Stomach smooth muscle (tissue), 2 donors: ENCODE data around the gene ZNF423.
A peak's percentile ranks its signal among the peaks of the same experiment; 100 is the strongest.

Experiments
- H3K27ac ChIP-seq: one replicate; pipeline ENCODE4 v1.7.0; 2013; ENCODE audit warnings: mild to moderate bottlenecking, low read length, inconsistent platforms
- H3K27me3 ChIP-seq, 2 donors: one replicate each; pipeline ENCODE4 v1.7.0; 2013; ENCODE audit warnings: low read length in 2 of 2; ENCODE audit not compliant: insufficient read depth in 2 of 2, control insufficient read depth in 1 of 2
- H3K36me3 ChIP-seq, 2 donors: one replicate each; pipeline ENCODE4 v1.7.0; 2013; ENCODE audit warnings: low read length in 2 of 2; ENCODE audit not compliant: control insufficient read depth in 2 of 2, insufficient read depth in 2 of 2
- H3K4me1 ChIP-seq: one replicate; pipeline ENCODE4 v1.7.0; 2013; ENCODE audit warnings: low read length; ENCODE audit not compliant: control insufficient read depth, insufficient read depth
- H3K4me3 ChIP-seq, 2 donors: one replicate each; pipeline ENCODE4 v1.7.0; 2013; ENCODE audit warnings: low read length in 2 of 2
- H3K9ac ChIP-seq, 2 donors: one replicate each; pipeline ENCODE4 v1.7.0; 2013; ENCODE audit warnings: low read length in 2 of 2, mild to moderate bottlenecking in 1 of 2
- H3K9me3 ChIP-seq, 2 donors: one replicate each; pipeline ENCODE4 v1.7.0; 2013; ENCODE audit warnings: low read length in 2 of 2; ENCODE audit not compliant: control insufficient read depth in 2 of 2
- donor health status: healthy.
- donor health status: Pancreatic carcinoma.

ZNF423 gene

GRCh38 chr16:49767998-49768397, 87.9 kb downstream of the ZNF423 start:
- H3K27me3 ChIP-seq, result no peaks in the 10 kb centered on the region

GRCh38 chr16:49767414-49767813, 88.5 kb downstream of the ZNF423 start:
- H3K4me1 ChIP-seq, result no peaks in the 10 kb centered on the region
- no peak overlapping the region for H3K4me3 ChIP-seq

More at GRCh38 chr16:49767998-49768397, 87.9 kb downstream of the ZNF423 start:
- Histone ChIP-seq H3K4me1 (no peaks in the 10 kb centered on the region), H3K36me3 (no peaks in the 10 kb centered on the region), H3K27ac (no peak overlapping the region), H3K4me3 (no peak overlapping the region), H3K9me3 (no peaks in the 10 kb centered on the region), H3K9ac (no peak overlapping the region)

GRCh38 chr16:49766225-49766624, 89.7 kb downstream of the ZNF423 start:
- Histone ChIP-seq H3K4me3 (no peak overlapping the region), H3K9me3 (no peaks in the 10 kb centered on the region), H3K27ac (no peak overlapping the region), H3K27me3 (no peaks in the 10 kb centered on the region), H3K36me3 (no peaks in the 10 kb centered on the region), H3K4me1 (no peaks in the 10 kb centered on the region), H3K9ac (no peak overlapping the region)

More at GRCh38 chr16:49767414-49767813, 88.5 kb downstream of the ZNF423 start:
- H3K27ac ChIP-seq, result no peak overlapping the region
- no peak overlapping the region for H3K9ac ChIP-seq
- no peaks in the 10 kb centered on the region for H3K36me3 ChIP-seq
- no peaks in the 10 kb centered on the region for H3K27me3 ChIP-seq
- H3K9me3 ChIP-seq, result no peaks in the 10 kb centered on the region

GRCh38 chr16:49763826-49764225, 92.1 kb downstream of the ZNF423 start:
- no peaks in the 10 kb centered on the region for H3K4me1 ChIP-seq

GRCh38 chr16:49760815-49761214, 95.1 kb downstream of the ZNF423 start:
- Histone ChIP-seq H3K4me3 (no peak overlapping the region), H3K9me3 (no peaks in the 10 kb centered on the region), H3K4me1 (no peaks in the 10 kb centered on the region), H3K27ac (no peak overlapping the region), H3K36me3 (no peaks in the 10 kb centered on the region), H3K9ac (no peak overlapping the region), H3K27me3 (no peaks in the 10 kb centered on the region)

More at GRCh38 chr16:49763826-49764225, 92.1 kb downstream of the ZNF423 start:
- Histone ChIP-seq H3K9ac (no peak overlapping the region), H3K4me3 (no peak overlapping the region), H3K27me3 (no peaks in the 10 kb centered on the region), H3K27ac (no peak overlapping the region), H3K36me3 (no peaks in the 10 kb centered on the region), H3K9me3 (no peaks in the 10 kb centered on the region)

- Histone ChIP-seq H3K36me3 (no peaks in the 10 kb centered on the region), H3K9ac (no peak overlapping the region), H3K9me3 (no peaks in the 10 kb centered on the region), H3K4me1 (peaks cover 11% of the 10 kb centered on the region), H3K27me3 (peaks cover 0 to 2% of the 10 kb centered on the region in 2 donors), H3K4me3 (no peak overlapping the region), H3K27ac (no peak overlapping the region)
Measured at GRCh38 chr16:49757559-49758069, 98.3 kb downstream of the ZNF423 start.

GRCh38 chr16:49756775-49757558, 98.9 kb downstream of the ZNF423 start:
- Histone ChIP-seq H3K36me3 (no peaks in the 10 kb centered on the region), H3K4me1 (peaks cover 11% of the 10 kb centered on the region), H3K27ac (no peak overlapping the region), H3K9ac (no peak overlapping the region), H3K4me3 (no peak overlapping the region), H3K27me3 (peaks cover 0 to 2% of the 10 kb centered on the region in 2 donors), H3K9me3 (no peaks in the 10 kb centered on the region)

GRCh38 chr16:49755716-49756505, 100.0 kb downstream of the ZNF423 start:
- H3K27ac ChIP-seq, result no peak overlapping the region
- H3K27me3 ChIP-seq, result peaks cover 0 to 2% of the 10 kb centered on the region in 2 donors
- H3K9me3 ChIP-seq, result no peaks in the 10 kb centered on the region
- H3K9ac ChIP-seq, result no peak overlapping the region
- no peaks in the 10 kb centered on the region for H3K36me3 ChIP-seq
- H3K4me1 ChIP-seq, result peaks cover 11% of the 10 kb centered on the region
- no peak overlapping the region for H3K4me3 ChIP-seq

GRCh38 chr16:49755313-49755620, 100.6 kb downstream of the ZNF423 start:
- Histone ChIP-seq H3K27me3 (peaks cover 0 to 2% of the 10 kb centered on the region in 2 donors), H3K36me3 (no peaks in the 10 kb centered on the region), H3K4me1 (peaks cover 14% of the 10 kb centered on the region), H3K9ac (peak overlapping the region in 1 of 2 donors; percentile 48), H3K4me3 (peak overlapping the region; percentile 71 to 73), H3K9me3 (no peaks in the 10 kb centered on the region), H3K27ac (peak overlapping the region; percentile 18)

- peak overlapping the region in 1 of 2 donors; percentile 48 for H3K9ac ChIP-seq
- peaks cover 19% of the 10 kb centered on the region for H3K4me1 ChIP-seq
- H3K4me3 ChIP-seq, result peak overlapping the region; percentile 71 to 73
- H3K9me3 ChIP-seq, result no peaks in the 10 kb centered on the region
- H3K36me3 ChIP-seq, result no peaks in the 10 kb centered on the region
- peaks cover 0 to 2% of the 10 kb centered on the region in 2 donors for H3K27me3 ChIP-seq
- H3K27ac ChIP-seq, result peak overlapping the region; percentile 18
Measured at GRCh38 chr16:49754495-49755312, 101.2 kb downstream of the ZNF423 start.
